Neural progenitor cell (in vitro differentiated cells): ENCODE measurements around the gene NASP. TPM values are rescaled to one million over a fixed set of nuclear protein-coding genes. Genes with fewer than 3 reads are reported as not detected.

Experiments used
- DNase-seq: peaks from one replicate; pipeline ENCODE4 v3.0.0-alpha.2; 2016; ENCODE audit warnings: low spot score
- H2AFZ ChIP-seq: fragments of 200-600 bp; sonication (generic); replicated peaks from 2 replicates; pipeline ENCODE4 v1.6.1; 2016; ENCODE audit warnings: antibody characterized with exemption
- H3F3A ChIP-seq: fragments of 200-600 bp; sonication (generic); 2 replicates; pipeline ENCODE4 v1.6.1; 2016; ENCODE audit warnings: antibody characterized with exemption, low read depth
- H3K27ac ChIP-seq: fragments of 200-600 bp; sonication (generic); 2 replicates; pipeline ENCODE4 v1.5.1; 2016; ENCODE audit warnings: mild to moderate bottlenecking
- H3K27me3 ChIP-seq: fragments of 200-600 bp; sonication (generic); 2 replicates; pipeline ENCODE4 v1.6.1; 2016; ENCODE audit warnings: mild to moderate bottlenecking, moderate library complexity
- H3K36me3 ChIP-seq: fragments of 200-600 bp; sonication (generic); 2 replicates; pipeline ENCODE4 v1.5.1; 2016
- H3K4me1 ChIP-seq: fragments of 200-600 bp; sonication (generic); 2 replicates; pipeline ENCODE4 v1.6.1; 2016; ENCODE audit warnings: mixed run types
- H3K4me2 ChIP-seq: fragments of 200-600 bp; sonication (generic); 2 replicates; pipeline ENCODE4 v1.6.1; 2016
- H3K4me3 ChIP-seq: fragments of 200-600 bp; sonication (generic); 2 replicates; pipeline ENCODE4 v1.5.1; 2016
- H3K79me2 ChIP-seq: fragments of 200-600 bp; sonication (generic); 2 replicates; pipeline ENCODE4 v1.6.1; 2016; ENCODE audit warnings: low read depth
- H3K9ac ChIP-seq: fragments of 200-600 bp; sonication (generic); 2 replicates; pipeline ENCODE4 v1.6.1; 2016
- H3K9me3 ChIP-seq: fragments of 200-600 bp; sonication (generic); 2 replicates; pipeline ENCODE4 v1.5.1; 2016; ENCODE audit warnings: low read depth
- H4K20me1 ChIP-seq: fragments of 200-600 bp; sonication (generic); 2 replicates; pipeline ENCODE4 v1.6.1; 2016; ENCODE audit warnings: low read depth
- H3K27ac Mint-ChIP-seq: 3 replicates; pipeline ENCODE4 v1.8.0; 2021; ENCODE audit warnings: mixed read lengths
- H3K27me3 Mint-ChIP-seq: 2 replicates; pipeline ENCODE4 v1.8.0; 2022; ENCODE audit warnings: low read depth, mild to moderate bottlenecking, inconsistent platforms, moderate library complexity, mixed read lengths; ENCODE audit not compliant: insufficient read depth
- H3K36me3 Mint-ChIP-seq: 3 replicates; pipeline ENCODE4 v1.8.0; 2021; ENCODE audit warnings: mixed read lengths
- H3K4me1 Mint-ChIP-seq: 3 replicates; pipeline ENCODE4 v1.8.0; 2021; ENCODE audit warnings: mixed read lengths
- H3K4me3 Mint-ChIP-seq: 3 replicates; pipeline ENCODE4 v1.8.0; 2021; ENCODE audit warnings: mild to moderate bottlenecking, moderate library complexity, mixed read lengths
- H3K9me3 Mint-ChIP-seq: 3 replicates; pipeline ENCODE4 v1.8.0; 2020; ENCODE audit warnings: mixed read lengths
- EZH2 ChIP-seq: fragments of 200-600 bp; sonication (generic); IDR thresholded peaks from 2 replicates; pipeline ENCODE4 v1.6.1; 2017; ENCODE audit warnings: antibody characterized with exemption, mild to moderate bottlenecking, moderate library complexity
- EZH2phosphoT487 ChIP-seq: fragments of 200-600 bp; sonication (generic); IDR thresholded peaks from 2 replicates; pipeline ENCODE4 v1.6.1; 2017; ENCODE audit warnings: antibody characterized with exemption
- total RNA-seq: library from RNA; depleted of rRNA; stranded (reverse); fragments of >200 nt; gene quantifications from 2 replicates; pipeline ENCODE4 v1.2.3, GENCODE V29; 2015; ENCODE audit warnings: low replicate concordance
- TF ChIP-seq, protein P1 (sequence below): fragments of 200-600 bp; sonication (generic); IDR thresholded peaks from 2 replicates; pipeline ENCODE4 v1.5.1; 2017; ENCODE audit warnings: antibody characterized with exemption, mild to moderate bottlenecking

NASP gene
- total RNA-seq, 1 donor from 2014 or later, result 337 TPM

DNA sequence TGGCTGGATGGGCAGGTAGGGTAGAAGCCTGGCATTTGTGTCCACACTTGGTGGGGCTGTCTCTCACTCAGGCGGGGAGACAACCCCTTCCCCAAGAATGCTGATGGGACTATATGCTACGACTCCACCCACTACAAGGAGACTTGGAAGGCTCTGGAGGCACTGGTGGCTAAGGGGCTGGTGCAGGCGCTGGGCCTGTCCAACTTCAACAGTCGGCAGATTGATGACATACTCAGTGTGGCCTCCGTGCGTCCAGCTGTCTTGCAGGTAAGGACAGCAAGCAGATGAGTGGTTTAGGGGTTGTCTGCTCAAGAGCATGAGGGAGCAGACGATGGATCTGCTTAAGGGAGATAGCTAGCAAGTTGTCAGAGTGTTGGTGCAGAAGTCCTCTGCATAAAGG, 15.9 kb upstream of the NASP start:
- TF ChIP-seq EZH2 (no peak), EZH2phosphoT487 (no peak)
- Histone ChIP-seq H3F3A (peaks cover 26% of the 10 kb centered on the region), H3K9me3 (no peaks in the 10 kb centered on the region), H3K27ac (no peak overlapping the region), H3K4me2 (no peak overlapping the region), H2AFZ (no peak overlapping the region), H3K9ac (no peak overlapping the region), H3K79me2 (peaks cover 17% of the 10 kb centered on the region), H3K4me1 (peaks cover 6% of the 10 kb centered on the region), H3K36me3 (no peaks in the 10 kb centered on the region), H3K4me3 (no peak overlapping the region), H3K27me3 (no peaks in the 10 kb centered on the region), H4K20me1 (peaks cover 10% of the 10 kb centered on the region)
- DNase-seq, result no peak
- H3K27ac Mint-ChIP-seq, result no peak overlapping the region
- H3K36me3 Mint-ChIP-seq, result peaks cover 30% of the 10 kb centered on the region
- H3K4me3 Mint-ChIP-seq, result no peak overlapping the region
- no peaks in the 10 kb centered on the region for H3K27me3 Mint-ChIP-seq
- H3K4me1 Mint-ChIP-seq, result peaks cover 2% of the 10 kb centered on the region
- H3K9me3 Mint-ChIP-seq, result no peaks in the 10 kb centered on the region

GRCh38 chr1:45568421-45568820, 15.4 kb upstream of the NASP start:
- H3K4me1 ChIP-seq, result peaks cover 9% of the 10 kb centered on the region
- Mint-ChIP-seq H3K4me3 (no peak overlapping the region), H3K27me3 (no peaks in the 10 kb centered on the region), H3K9me3 (no peaks in the 10 kb centered on the region), H3K4me1 (peaks cover 7% of the 10 kb centered on the region), H3K36me3 (peaks cover 28% of the 10 kb centered on the region), H3K27ac (no peak overlapping the region)
- peaks cover 11% of the 10 kb centered on the region for H3K79me2 ChIP-seq
- no peaks in the 10 kb centered on the region for H3K9me3 ChIP-seq
- peaks cover 10% of the 10 kb centered on the region for H4K20me1 ChIP-seq
- H3K27me3 ChIP-seq, result no peaks in the 10 kb centered on the region
- no peak overlapping the region for H3K27ac ChIP-seq
- TF ChIP-seq, protein P1, sequence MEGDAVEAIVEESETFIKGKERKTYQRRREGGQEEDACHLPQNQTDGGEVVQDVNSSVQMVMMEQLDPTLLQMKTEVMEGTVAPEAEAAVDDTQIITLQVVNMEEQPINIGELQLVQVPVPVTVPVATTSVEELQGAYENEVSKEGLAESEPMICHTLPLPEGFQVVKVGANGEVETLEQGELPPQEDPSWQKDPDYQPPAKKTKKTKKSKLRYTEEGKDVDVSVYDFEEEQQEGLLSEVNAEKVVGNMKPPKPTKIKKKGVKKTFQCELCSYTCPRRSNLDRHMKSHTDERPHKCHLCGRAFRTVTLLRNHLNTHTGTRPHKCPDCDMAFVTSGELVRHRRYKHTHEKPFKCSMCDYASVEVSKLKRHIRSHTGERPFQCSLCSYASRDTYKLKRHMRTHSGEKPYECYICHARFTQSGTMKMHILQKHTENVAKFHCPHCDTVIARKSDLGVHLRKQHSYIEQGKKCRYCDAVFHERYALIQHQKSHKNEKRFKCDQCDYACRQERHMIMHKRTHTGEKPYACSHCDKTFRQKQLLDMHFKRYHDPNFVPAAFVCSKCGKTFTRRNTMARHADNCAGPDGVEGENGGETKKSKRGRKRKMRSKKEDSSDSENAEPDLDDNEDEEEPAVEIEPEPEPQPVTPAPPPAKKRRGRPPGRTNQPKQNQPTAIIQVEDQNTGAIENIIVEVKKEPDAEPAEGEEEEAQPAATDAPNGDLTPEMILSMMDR, result no peak
- no peak for TF ChIP-seq EZH2phosphoT487
- TF ChIP-seq EZH2, result no peak
- peaks cover 30% of the 10 kb centered on the region for H3F3A ChIP-seq
- H3K9ac ChIP-seq, result no peak overlapping the region
- no peak overlapping the region for H2AFZ ChIP-seq
- H3K4me2 ChIP-seq, result no peak overlapping the region
- H3K4me3 ChIP-seq, result no peak overlapping the region
- no peak for DNase-seq
- H3K36me3 ChIP-seq, result no peaks in the 10 kb centered on the region

GRCh38 chr1:45569571-45569961, 14.3 kb upstream of the NASP start:
- Mint-ChIP-seq H3K4me3 (no peak overlapping the region), H3K36me3 (peaks cover 21% of the 10 kb centered on the region), H3K27ac (no peak overlapping the region), H3K9me3 (no peaks in the 10 kb centered on the region), H3K27me3 (no peaks in the 10 kb centered on the region), H3K4me1 (peaks cover 11% of the 10 kb centered on the region)
- H3K9ac ChIP-seq, result no peak overlapping the region
- H3K9me3 ChIP-seq, result no peaks in the 10 kb centered on the region
- H3F3A ChIP-seq, result peaks cover 41% of the 10 kb centered on the region
- H3K79me2 ChIP-seq, result peaks cover under 1% of the 10 kb centered on the region
- no peaks in the 10 kb centered on the region for H3K27me3 ChIP-seq
- H3K4me2 ChIP-seq, result no peak overlapping the region
- peaks cover 13% of the 10 kb centered on the region for H3K4me1 ChIP-seq
- H2AFZ ChIP-seq, result no peak overlapping the region
- no peak for TF ChIP-seq EZH2phosphoT487
- H3K4me3 ChIP-seq, result no peak overlapping the region
- H3K36me3 ChIP-seq, result no peaks in the 10 kb centered on the region
- peak overlapping the region; percentile 3 for H3K27ac ChIP-seq
- peaks cover 10% of the 10 kb centered on the region for H4K20me1 ChIP-seq
- no peak for DNase-seq

GRCh38 chr1:45569962-45570581, 13.8 kb upstream of the NASP start:
- DNase-seq, result peak; percentile 76
- Histone ChIP-seq H3K27me3 (no peaks in the 10 kb centered on the region), H4K20me1 (peaks cover 10% of the 10 kb centered on the region), H3K79me2 (no peaks in the 10 kb centered on the region), H3K9ac (no peak overlapping the region), H3K4me1 (peaks cover 13% of the 10 kb centered on the region), H2AFZ (no peak overlapping the region), H3K9me3 (no peaks in the 10 kb centered on the region), H3K4me3 (no peak overlapping the region), H3K27ac (peak overlapping the region; percentile 3), H3K4me2 (no peak overlapping the region), H3K36me3 (no peaks in the 10 kb centered on the region), H3F3A (peaks cover 41% of the 10 kb centered on the region)
- Mint-ChIP-seq H3K4me1 (peaks cover 11% of the 10 kb centered on the region), H3K27me3 (no peaks in the 10 kb centered on the region), H3K27ac (no peak overlapping the region), H3K9me3 (no peaks in the 10 kb centered on the region), H3K4me3 (no peak overlapping the region), H3K36me3 (peaks cover 21% of the 10 kb centered on the region)
- TF ChIP-seq EZH2 (no peak), EZH2phosphoT487 (no peak)
- TF ChIP-seq, protein P1, result peak; percentile 97
